GM18951 (cell line): ENCODE results near the gene NCSTN.
A peak's percentile ranks its signal among the peaks of the same experiment; 100 is the strongest.

Experiments used
- POLR2A ChIP-seq: IDR thresholded peaks from 4 replicates; pipeline ENCODE4 v1.6.1; 2011; ENCODE audit warnings: mild to moderate bottlenecking; ENCODE audit not compliant: insufficient read length, insufficient read depth; ENCODE audit errors: extremely low read depth
- in situ Hi-C: fragments of 300-500 bp; cut with MboI; formaldehyde crosslinking; loops from one replicate; pipeline ENCODE4 v1.12.0; 2022; ENCODE audit warnings: low sequenced_read_pairs, mixed read lengths, inconsistent platforms; ENCODE audit not compliant: unreplicated experiment

The NCSTN gene

DNA sequence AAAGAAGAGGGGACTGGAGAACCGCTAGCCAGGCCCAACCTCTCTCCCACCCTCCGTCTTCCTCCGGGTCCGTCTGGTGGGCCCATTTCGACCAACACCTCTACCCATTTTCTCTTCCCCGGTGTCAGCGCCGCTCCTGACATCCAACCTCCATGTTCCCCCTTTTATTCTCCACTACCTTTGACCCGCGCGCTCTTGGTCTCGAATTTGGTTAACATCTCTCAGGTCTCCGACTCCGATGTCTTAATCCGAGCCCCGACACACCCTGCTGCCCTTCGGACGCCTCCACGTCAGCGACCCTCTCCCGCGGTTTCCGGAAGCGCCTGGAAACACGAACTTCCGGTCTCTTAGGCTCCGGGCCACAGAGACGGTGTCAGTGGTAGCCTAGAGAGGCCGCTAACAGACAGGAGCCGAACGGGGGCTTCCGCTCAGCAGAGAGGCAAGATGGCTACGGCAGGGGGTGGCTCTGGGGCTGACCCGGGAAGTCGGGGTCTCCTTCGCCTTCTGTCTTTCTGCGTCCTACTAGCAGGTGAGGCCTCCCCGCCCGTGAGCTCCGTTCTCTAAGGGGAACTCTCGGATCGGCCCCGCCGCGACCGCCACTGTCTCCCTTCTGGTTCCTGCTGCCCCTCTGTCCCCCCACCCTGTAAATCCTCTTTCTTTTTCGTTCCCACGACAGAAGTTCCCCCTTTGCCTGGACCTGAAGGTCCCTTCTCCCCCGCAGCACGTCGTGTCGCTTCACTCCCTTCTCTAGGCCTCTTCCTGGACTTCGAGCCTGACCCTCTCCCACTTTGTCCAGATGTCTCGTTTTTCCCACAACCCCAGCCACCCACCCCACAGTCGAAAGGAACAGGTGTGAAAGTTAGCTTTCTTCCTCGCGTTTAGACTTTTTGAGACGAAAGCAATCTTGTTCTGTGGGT is at the start of gene NCSTN, which contains the start of gene COPA:
Gene NCSTN (plus strand): TSS at position 431 of the 917 bp plus-strand sequence. CDS start 14 bp downstream, at position 445.
Gene COPA (minus strand): TSS at position 298 of the 917 bp plus-strand sequence. CDS start 80 bp downstream, at position 218.
- in situ Hi-C loops: no loop called here

GRCh38 chr1:160296036-160296435 is 47.1 kb upstream of the NCSTN start:
- no peak for TF ChIP-seq POLR2A
- in situ Hi-C loops: no loop called here

More for the DNA sequence above, at the start of gene NCSTN, which contains the start of gene COPA:
- peak; percentile 85 for TF ChIP-seq POLR2A

- TF ChIP-seq POLR2A: no peak
- in situ Hi-C loops: no loop called here
Observed at GRCh38 chr1:160300173-160300572, 43.0 kb upstream of the NCSTN start.

DNA sequence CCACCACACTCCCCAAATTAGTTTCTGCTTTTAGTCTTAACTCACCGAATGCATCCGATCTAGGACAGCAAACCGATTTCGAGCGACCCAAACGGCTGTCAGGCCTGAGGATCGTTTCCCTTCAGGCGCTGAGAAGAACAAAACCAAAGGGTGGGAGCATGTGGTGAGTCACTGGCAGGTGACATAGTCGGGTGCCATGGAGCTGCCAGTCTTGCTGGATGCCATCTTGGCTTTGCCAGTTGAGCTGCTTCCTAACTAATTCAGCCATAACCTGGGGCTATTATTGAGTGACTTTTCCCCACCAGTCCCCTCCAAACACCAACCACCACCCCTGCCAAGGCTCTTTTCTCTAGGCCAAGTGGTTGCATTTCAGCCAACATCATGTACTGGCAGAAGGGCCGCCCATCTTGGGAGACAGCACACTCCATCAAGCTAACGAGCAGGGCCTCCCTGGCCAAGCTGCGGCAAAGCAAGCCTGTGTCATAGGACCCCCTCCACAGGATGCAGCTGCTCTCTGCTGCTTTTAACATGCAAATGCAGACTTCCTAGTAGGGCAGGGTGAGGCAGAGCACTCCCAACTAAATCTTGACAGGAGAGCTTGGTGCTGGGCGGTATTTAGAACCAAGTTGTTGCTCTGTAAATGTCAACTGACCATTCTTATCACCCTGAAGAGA is 35.9 kb upstream of the NCSTN start:
- no peak for TF ChIP-seq POLR2A
- in situ Hi-C loops: no loop called here

GRCh38 chr1:160308451-160309184 is 34.6 kb upstream of the NCSTN start:
- in situ Hi-C loops: no loop called here
- no peak for TF ChIP-seq POLR2A

DNA sequence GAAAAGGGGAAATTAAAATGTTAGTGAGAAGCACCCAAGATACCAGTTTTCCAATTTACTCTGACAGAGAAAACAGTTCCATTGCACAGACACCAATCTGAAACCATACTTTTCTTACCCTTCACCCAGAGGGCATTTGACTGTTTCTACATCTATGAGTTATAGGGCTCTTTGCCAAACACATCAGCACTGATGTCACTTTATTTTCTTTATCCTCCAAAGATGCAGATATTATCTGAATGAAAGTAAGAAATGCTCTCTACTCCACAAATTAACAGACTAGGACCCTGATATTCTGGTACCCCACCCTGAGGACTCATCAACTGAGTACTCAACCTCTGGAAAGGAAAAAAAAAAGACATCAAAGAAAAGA is 34.0 kb upstream of the NCSTN start:
- in situ Hi-C loops: no loop called here
- no peak for TF ChIP-seq POLR2A

- in situ Hi-C loops: no loop called here
- TF ChIP-seq POLR2A: no peak
Observed at GRCh38 chr1:160309571-160309970, 33.6 kb upstream of the NCSTN start.

GRCh38 chr1:160315359-160315758 is 27.8 kb upstream of the NCSTN start:
- TF ChIP-seq POLR2A: no peak
- in situ Hi-C loops: no loop called here

GRCh38 chr1:160322831-160323230 is 20.4 kb upstream of the NCSTN start:
- no peak for TF ChIP-seq POLR2A
- in situ Hi-C loops: no loop called here

GRCh38 chr1:160325252-160325651 is 17.9 kb upstream of the NCSTN start:
- no peak for TF ChIP-seq POLR2A
- in situ Hi-C loops: no loop called here

GRCh38 chr1:160326418-160326817 is 16.8 kb upstream of the NCSTN start:
- no peak for TF ChIP-seq POLR2A
- in situ Hi-C loops: no loop called here

DNA sequence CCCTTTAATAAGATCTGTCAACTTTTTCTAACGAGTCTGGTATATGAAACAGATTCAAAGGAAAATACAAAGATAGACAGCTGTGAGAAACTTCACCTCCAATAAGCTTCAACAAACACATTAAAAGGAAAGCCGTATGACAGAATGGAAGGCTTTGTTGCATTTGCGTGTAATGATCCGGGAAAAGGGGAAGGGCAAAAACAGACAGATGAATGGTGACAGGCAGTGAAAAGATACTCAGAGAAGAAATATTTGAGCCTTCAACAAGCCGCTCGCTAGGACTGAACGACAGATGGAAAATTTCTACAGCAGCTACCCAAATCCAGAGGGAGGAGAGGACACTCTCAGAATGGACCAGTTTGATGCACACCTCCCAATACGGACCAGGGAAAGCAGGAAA is 15.0 kb upstream of the NCSTN start:
- in situ Hi-C loops: no loop called here
- no peak for TF ChIP-seq POLR2A

DNA sequence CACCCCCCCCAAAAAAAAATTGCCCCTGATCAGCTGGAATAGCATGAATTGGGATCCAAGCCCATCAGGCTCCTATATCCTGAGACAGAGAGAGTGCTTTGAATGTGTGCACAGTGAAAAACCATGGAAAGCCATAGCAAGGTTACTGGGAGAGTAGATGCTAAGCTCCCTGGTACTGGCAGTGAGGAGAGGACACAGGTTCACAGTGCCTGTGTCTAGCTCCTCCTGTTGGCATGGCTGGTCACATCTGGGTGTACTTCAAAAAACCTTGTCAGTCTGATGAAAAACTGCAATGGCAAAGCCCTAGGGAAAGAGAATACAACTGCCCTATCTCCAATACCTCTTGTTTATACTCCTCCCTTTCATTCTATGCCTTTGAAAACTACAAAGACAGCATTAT is 13.1 kb upstream of the NCSTN start:
- in situ Hi-C loops: no loop called here
- no peak for TF ChIP-seq POLR2A
